HG02642 (cell line): Measurements from ENCODE around the gene TMEM145.
"Not testable (repeated sequence)": the region's sequence is repeated elsewhere in the genome, so short reads cannot be mapped to it uniquely, and the experiment has no call there.

Experiments used
- ATAC-seq: cut with Tn5 transposase; IDR thresholded peaks from one replicate; pipeline ENCODE4 v1.9.1; 2021; ENCODE audit warnings: mild to moderate bottlenecking; ENCODE audit not compliant: unreplicated experiment, poor library complexity

Gene TMEM145

DNA sequence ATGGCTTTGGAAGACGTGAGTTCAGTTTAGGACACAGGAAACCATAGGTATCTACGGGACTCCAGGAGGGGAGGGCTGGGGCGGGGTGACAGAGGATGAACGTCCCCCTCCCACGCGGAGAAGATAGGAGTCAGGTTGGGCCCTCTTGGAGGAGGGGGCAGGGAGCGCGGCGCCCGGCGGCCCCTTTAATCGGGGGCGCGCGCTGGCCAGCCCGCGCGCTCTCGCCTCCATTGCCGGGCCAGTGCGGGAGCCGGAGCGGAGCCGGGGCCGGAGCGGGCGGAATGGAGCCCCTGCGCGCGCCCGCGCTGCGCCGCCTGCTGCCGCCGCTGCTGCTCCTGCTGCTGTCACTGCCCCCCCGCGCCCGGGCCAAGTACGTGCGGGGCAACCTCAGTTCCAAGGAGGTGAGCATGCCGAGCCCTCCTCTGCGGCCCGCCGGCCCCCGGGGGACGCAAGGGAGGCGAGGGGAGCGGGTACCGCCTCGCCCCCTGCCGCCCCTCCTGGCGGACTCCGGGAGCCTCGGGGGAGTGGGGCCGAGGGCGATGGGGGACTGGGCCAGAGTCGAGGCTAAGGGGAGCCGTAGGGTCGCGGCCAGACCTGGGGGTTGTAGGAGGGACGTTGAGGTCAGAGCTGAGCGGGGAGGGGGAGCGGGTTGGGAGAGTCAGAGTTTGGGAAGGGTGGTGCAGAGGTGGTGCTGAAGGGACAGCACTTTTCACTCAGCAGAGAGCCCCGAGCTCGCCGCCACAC lies at the start of gene TMEM145:
Gene TMEM145 (plus strand): TSS at position 214 of the 744 bp plus-strand sequence. CDS start 68 bp downstream, at position 282.
- ATAC-seq = no peak

GRCh38 chr19:42266105-42266504 lies 47.0 kb upstream of the TMEM145 start:
- not testable (repeated sequence) for ATAC-seq

- ATAC-seq = not testable (repeated sequence)
These were observed 46.0 kb upstream of the TMEM145 start for GRCh38 chr19:42266928-42267603.

DNA sequence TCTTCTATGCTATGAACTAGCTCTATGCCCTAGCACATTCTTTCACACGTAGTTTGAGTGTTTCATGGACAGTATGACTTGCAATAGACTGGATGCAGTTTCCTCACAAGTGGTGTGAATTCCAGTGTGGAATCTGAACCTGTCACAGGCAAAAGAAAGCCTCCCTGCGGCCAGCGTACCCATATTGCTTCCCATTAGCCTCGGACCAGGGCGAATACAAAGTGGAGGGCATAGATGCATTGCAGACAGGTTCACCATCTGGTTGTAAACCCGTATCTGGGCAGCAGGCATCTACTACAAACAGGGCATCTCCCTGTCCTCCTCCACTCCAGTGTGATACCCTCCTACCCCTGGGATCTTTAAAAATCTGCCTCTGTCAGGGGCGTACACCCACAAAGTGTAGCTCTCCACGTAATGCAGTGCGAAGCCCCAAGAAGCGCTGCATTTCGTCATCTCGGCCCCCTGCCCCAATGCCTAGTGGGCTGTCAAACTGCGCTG lies 45.4 kb upstream of the TMEM145 start:
- no peak for ATAC-seq

- ATAC-seq = peak; percentile 61
These were observed 44.9 kb upstream of the TMEM145 start for GRCh38 chr19:42268142-42268703.

- ATAC-seq = peak; percentile 75
These were observed 44.2 kb upstream of the TMEM145 start, which contains the start of gene CIC for GRCh38 chr19:42268704-42269477. CIC (plus strand) TSS chr19:42269252; CDS start chr19:42271784, 2,532 bp downstream.

GRCh38 chr19:42269478-42270345 lies 43.4 kb upstream of the TMEM145 start:
- no peak for ATAC-seq

- ATAC-seq = no peak
These were observed 42.6 kb upstream of the TMEM145 start for GRCh38 chr19:42270346-42271044.

GRCh38 chr19:42271045-42271419 lies 42.1 kb upstream of the TMEM145 start:
- no peak for ATAC-seq

- ATAC-seq = no peak
These were observed 41.1 kb upstream of the TMEM145 start for GRCh38 chr19:42271861-42272534.

DNA sequence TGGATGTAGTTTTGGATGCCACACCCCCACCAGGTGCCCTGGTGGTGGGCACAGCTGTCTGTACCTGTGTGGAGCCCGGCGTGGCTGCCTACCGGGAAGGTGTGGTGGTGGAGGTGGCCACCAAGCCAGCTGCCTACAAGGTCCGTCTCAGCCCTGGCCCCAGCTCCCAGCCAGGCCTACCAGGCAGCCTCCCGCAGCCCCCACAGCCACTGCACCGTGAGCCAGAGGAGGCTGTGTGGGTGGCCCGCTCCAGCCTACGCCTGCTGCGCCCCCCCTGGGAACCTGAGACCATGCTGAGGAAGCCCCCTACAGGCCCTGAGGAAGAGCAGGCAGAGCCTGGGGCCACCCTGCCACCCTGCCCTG lies 40.6 kb upstream of the TMEM145 start:
- no peak for ATAC-seq

DNA sequence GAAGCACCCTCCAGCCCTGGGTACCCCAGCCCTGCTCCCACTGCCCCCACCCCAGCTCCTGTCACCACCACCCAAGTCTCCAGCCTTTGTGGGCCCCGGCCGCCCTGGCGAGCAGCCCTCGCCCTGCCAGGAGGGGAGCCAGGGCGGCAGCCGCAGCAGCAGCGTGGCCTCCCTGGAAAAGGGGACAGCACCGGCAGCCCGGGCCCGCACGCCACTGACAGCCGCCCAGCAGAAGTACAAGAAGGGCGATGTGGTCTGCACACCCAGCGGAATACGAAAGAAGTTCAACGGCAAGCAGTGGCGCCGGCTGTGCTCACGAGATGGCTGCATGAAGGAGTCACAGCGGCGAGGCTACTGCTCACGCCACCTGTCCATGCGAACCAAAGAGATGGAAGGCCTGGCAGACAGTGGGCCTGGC lies 40.1 kb upstream of the TMEM145 start:
- no peak for ATAC-seq

GRCh38 chr19:42273407-42274064 lies 39.6 kb upstream of the TMEM145 start:
- ATAC-seq = no peak

DNA sequence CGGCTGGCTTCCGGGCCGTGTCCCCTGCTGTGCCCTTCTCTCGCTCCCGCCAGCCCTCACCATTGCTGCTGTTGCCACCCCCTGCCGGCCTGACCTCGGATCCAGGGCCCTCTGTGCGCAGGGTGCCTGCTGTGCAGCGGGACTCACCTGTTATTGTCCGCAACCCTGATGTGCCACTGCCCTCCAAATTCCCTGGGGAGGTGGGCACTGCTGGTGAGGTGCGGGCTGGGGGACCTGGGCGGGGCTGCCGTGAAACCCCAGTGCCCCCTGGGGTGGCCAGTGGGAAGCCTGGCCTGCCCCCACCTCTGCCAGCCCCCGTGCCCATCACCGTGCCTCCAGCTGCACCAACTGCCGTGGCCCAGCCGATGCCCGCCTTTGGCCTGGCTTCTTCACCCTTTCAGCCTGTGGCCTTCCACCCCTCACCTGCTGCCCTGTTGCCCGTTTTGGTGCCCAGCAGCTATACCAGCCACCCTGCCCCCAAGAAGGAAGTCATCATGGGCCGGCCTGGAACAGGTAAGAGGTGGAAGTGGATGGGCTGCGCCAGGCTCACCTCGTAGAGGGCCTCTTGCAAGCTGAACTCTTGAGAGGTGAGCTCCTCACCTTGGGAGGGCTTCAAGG lies 38.9 kb upstream of the TMEM145 start:
- ATAC-seq = no peak

GRCh38 chr19:42275103-42275502 lies 38.0 kb upstream of the TMEM145 start:
- no peak for ATAC-seq

DNA sequence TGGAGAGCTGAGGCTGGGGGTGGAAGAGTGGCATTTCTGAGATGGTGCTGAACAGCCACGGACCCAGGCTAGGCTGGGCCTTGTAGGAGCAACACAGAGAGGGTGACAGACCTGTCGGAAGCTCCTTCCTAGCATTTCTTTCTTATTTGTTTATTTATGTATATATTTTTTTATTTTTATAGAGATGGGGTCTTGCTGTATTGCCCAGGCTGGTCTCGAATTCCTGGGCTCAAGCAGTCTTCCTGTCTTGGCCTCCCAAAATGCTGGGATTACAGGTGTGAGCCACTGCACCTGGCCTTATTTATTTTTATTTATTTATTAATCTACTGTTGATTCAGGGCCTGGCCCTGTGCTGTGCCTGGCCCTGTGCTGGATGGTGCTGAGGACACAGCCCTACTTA lies 37.6 kb upstream of the TMEM145 start:
- no peak for ATAC-seq

GRCh38 chr19:42276284-42276683 lies 36.8 kb upstream of the TMEM145 start:
- no peak for ATAC-seq

- no peak for ATAC-seq
These were observed 36.3 kb upstream of the TMEM145 start for GRCh38 chr19:42276821-42277220.
